Measurements from ENCODE around the gene CARS1.

Gene CARS1

GRCh38 chr11:3007404-3008010, 49.7 kb downstream of the CARS1 start:
- no peak for ATAC-seq

GRCh38 chr11:3006505-3007260, 50.5 kb downstream of the CARS1 start:
- no peak for ATAC-seq

- ATAC-seq, result no peak
Observed at GRCh38 chr11:3004481-3004880, 52.7 kb downstream of the CARS1 start.

- ATAC-seq, result no peak
Observed at GRCh38 chr11:3003396-3004231, 53.6 kb downstream of the CARS1 start.

- ATAC-seq, result no peak
Observed at GRCh38 chr11:3002871-3003270, 54.4 kb downstream of the CARS1 start.

- no peak for ATAC-seq
Observed at GRCh38 chr11:3002351-3002861, 54.8 kb downstream of the CARS1 start.

- ATAC-seq, result no peak
Observed at GRCh38 chr11:3001496-3001895, 55.7 kb downstream of the CARS1 start.

- ATAC-seq, result no peak
Observed at GRCh38 chr11:3000032-3000961, 56.9 kb downstream of the CARS1 start.

- no peak for ATAC-seq
Observed at GRCh38 chr11:2999464-2999998, 57.7 kb downstream of the CARS1 start.

- no peak for ATAC-seq
Observed at GRCh38 chr11:2998073-2998850, 59.0 kb downstream of the CARS1 start.

- ATAC-seq, result no peak
Observed at GRCh38 chr11:2997406-2997805, 59.8 kb downstream of the CARS1 start.

GRCh38 chr11:2996976-2997375, 60.2 kb downstream of the CARS1 start:
- ATAC-seq, result no peak

GRCh38 chr11:2995893-2996554, 61.2 kb downstream of the CARS1 start:
- no peak for ATAC-seq

GRCh38 chr11:2995031-2995561, 62.1 kb downstream of the CARS1 start:
- no peak for ATAC-seq

- ATAC-seq, result no peak
Observed at GRCh38 chr11:2994336-2994730, 62.9 kb downstream of the CARS1 start.

- no peak for ATAC-seq
Observed at GRCh38 chr11:2992997-2993325, 64.3 kb downstream of the CARS1 start.

- peak; percentile 77 to 81 for ATAC-seq
Observed at GRCh38 chr11:2992234-2992996, 64.8 kb downstream of the CARS1 start, which contains the start of gene NAP1L4. Gene NAP1L4 (minus strand): TSS chr11:2992329. CDS start chr11:2979220, 13,109 bp downstream.

- peak; percentile 30 to 41 for ATAC-seq
Observed at GRCh38 chr11:2991452-2992233, 65.6 kb downstream of the CARS1 start.

Measured in activated CD4-positive, CD25-positive, alpha-beta regulatory T cell treated with anti-CD3 and anti-CD28 coated beads, Interleukin-2, amount 50 U/mL, for 24 hours (primary cell).